Measurements from ENCODE around the gene TUBB1.

Gene TUBB1

DNA sequence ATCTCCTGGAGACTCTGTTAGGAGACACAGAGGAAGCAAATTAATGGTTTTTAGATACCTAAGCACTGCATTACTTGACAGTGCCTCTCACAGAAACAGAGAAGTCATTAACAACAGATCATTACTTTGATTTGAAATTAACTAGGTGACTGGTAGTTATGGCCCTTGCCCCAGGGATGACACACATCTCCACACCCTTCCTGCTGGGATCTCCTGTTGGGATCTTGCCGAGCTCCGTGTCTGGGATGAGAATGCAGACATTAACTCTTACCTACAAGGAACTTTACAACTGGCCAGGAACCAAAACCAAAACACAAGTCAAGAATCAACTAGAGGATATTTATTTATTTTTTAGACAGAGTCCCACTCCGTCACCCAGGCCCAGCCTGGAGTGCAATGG is 25.6 kb downstream of the TUBB1 start:
- H3K4me1 ChIP-seq (ENCODE audit: control insufficient read depth, insufficient read depth, low read length), result peaks cover 15% of the 10 kb centered on the region
- H3K9ac ChIP-seq (ENCODE audit: low read length in 2 of 2), result no peak overlapping the region
- H3K27ac ChIP-seq (ENCODE audit: low read length), result no peak overlapping the region
- H3K36me3 ChIP-seq (ENCODE audit: control insufficient read depth in 2 of 2, insufficient read depth in 2 of 2, low read length in 2 of 2), result no peaks in the 10 kb centered on the region
- H3K4me3 ChIP-seq (ENCODE audit: low read length in 2 of 2), result no peak overlapping the region
- no peaks in the 10 kb centered on the region for H3K27me3 ChIP-seq (ENCODE audit: control insufficient read depth in 1 of 2, insufficient read depth in 2 of 2, low read length in 2 of 2)
- H3K9me3 ChIP-seq (ENCODE audit: control insufficient read depth in 2 of 2, low read length in 2 of 2), result no peaks in the 10 kb centered on the region

DNA sequence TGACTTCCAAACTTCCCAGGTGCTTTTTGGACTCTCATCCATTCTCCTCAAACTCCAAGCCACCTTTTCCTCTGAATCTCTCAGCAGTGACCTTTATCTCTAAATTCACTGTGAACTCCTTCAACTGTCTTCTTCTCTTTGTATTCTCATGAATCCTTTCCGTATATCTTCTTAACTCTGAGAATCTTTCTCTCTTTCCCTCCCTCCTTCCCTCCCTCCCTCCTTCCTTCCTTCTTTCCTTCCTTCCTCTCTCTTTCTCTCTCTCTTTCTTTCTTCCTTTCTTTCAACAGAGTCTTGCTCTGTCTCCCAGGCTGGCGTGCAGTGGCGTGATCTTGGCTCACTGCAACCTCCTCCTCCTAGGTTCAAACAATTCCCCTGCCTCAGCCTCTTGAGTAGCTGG is 27.6 kb downstream of the TUBB1 start:
- Histone ChIP-seq H3K9ac (ENCODE audit: low read length in 2 of 2) (no peak overlapping the region), H3K27me3 (ENCODE audit: control insufficient read depth in 1 of 2, insufficient read depth in 2 of 2, low read length in 2 of 2) (peaks cover 3 to 4% of the 10 kb centered on the region in 2 donors), H3K9me3 (ENCODE audit: control insufficient read depth in 2 of 2, low read length in 2 of 2) (no peaks in the 10 kb centered on the region), H3K27ac (ENCODE audit: low read length) (no peak overlapping the region), H3K36me3 (ENCODE audit: control insufficient read depth in 2 of 2, insufficient read depth in 2 of 2, low read length in 2 of 2) (no peaks in the 10 kb centered on the region), H3K4me1 (ENCODE audit: control insufficient read depth, insufficient read depth, low read length) (peaks cover 8% of the 10 kb centered on the region), H3K4me3 (ENCODE audit: low read length in 2 of 2) (no peak overlapping the region)

GRCh38 chr20:59047938-59048680 is 28.9 kb downstream of the TUBB1 start:
- H3K27me3 ChIP-seq (ENCODE audit: control insufficient read depth in 1 of 2, insufficient read depth in 2 of 2, low read length in 2 of 2), result peaks cover 3 to 4% of the 10 kb centered on the region in 2 donors
- peaks cover 3% of the 10 kb centered on the region for H3K4me1 ChIP-seq (ENCODE audit: control insufficient read depth, insufficient read depth, low read length)
- H3K9me3 ChIP-seq (ENCODE audit: control insufficient read depth in 2 of 2, low read length in 2 of 2), result no peaks in the 10 kb centered on the region
- no peak overlapping the region for H3K9ac ChIP-seq (ENCODE audit: low read length in 2 of 2)
- no peak overlapping the region for H3K27ac ChIP-seq (ENCODE audit: low read length)
- no peaks in the 10 kb centered on the region for H3K36me3 ChIP-seq (ENCODE audit: control insufficient read depth in 2 of 2, insufficient read depth in 2 of 2, low read length in 2 of 2)
- no peak overlapping the region for H3K4me3 ChIP-seq (ENCODE audit: low read length in 2 of 2)

GRCh38 chr20:59048681-59049030 is 29.4 kb downstream of the TUBB1 start:
- no peaks in the 10 kb centered on the region for H3K4me1 ChIP-seq (ENCODE audit: control insufficient read depth, insufficient read depth, low read length)
- no peak overlapping the region for H3K27ac ChIP-seq (ENCODE audit: low read length)
- no peaks in the 10 kb centered on the region for H3K9me3 ChIP-seq (ENCODE audit: control insufficient read depth in 2 of 2, low read length in 2 of 2)
- peaks cover 3 to 4% of the 10 kb centered on the region in 2 donors for H3K27me3 ChIP-seq (ENCODE audit: control insufficient read depth in 1 of 2, insufficient read depth in 2 of 2, low read length in 2 of 2)
- no peak overlapping the region for H3K4me3 ChIP-seq (ENCODE audit: low read length in 2 of 2)
- no peak overlapping the region for H3K9ac ChIP-seq (ENCODE audit: low read length in 2 of 2)
- H3K36me3 ChIP-seq (ENCODE audit: control insufficient read depth in 2 of 2, insufficient read depth in 2 of 2, low read length in 2 of 2), result no peaks in the 10 kb centered on the region

DNA sequence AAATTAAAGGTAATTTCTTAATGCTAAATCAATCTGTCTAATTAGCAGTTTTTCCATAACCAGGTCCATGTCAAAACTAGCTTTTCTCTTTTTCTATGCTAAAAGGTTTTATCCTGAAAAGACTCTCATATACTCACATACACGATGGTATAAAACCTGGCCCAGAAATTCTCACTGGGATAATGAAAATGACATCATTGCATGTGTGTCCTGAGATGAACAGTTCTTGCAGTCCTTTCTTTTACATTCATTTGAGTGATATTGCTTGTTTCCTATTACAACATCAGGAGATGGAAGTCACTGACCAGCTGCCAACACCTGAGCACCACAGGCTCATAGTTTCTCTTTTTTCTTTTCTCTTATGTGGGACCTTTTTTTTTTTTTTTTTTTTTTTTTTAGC is 31.2 kb downstream of the TUBB1 start:
- no peaks in the 10 kb centered on the region for H3K4me1 ChIP-seq (ENCODE audit: control insufficient read depth, insufficient read depth, low read length)
- peaks cover 3 to 4% of the 10 kb centered on the region in 2 donors for H3K27me3 ChIP-seq (ENCODE audit: control insufficient read depth in 1 of 2, insufficient read depth in 2 of 2, low read length in 2 of 2)
- H3K9me3 ChIP-seq (ENCODE audit: control insufficient read depth in 2 of 2, low read length in 2 of 2), result no peaks in the 10 kb centered on the region
- H3K4me3 ChIP-seq (ENCODE audit: low read length in 2 of 2), result no peak overlapping the region
- H3K27ac ChIP-seq (ENCODE audit: low read length), result no peak overlapping the region
- no peaks in the 10 kb centered on the region for H3K36me3 ChIP-seq (ENCODE audit: control insufficient read depth in 2 of 2, insufficient read depth in 2 of 2, low read length in 2 of 2)
- H3K9ac ChIP-seq (ENCODE audit: low read length in 2 of 2), result no peak overlapping the region

- no peaks in the 10 kb centered on the region for H3K9me3 ChIP-seq (ENCODE audit: control insufficient read depth in 2 of 2, low read length in 2 of 2)
- no peak overlapping the region for H3K4me3 ChIP-seq (ENCODE audit: low read length in 2 of 2)
- no peaks in the 10 kb centered on the region for H3K36me3 ChIP-seq (ENCODE audit: control insufficient read depth in 2 of 2, insufficient read depth in 2 of 2, low read length in 2 of 2)
- H3K27ac ChIP-seq (ENCODE audit: low read length), result no peak overlapping the region
- no peaks in the 10 kb centered on the region for H3K4me1 ChIP-seq (ENCODE audit: control insufficient read depth, insufficient read depth, low read length)
- H3K27me3 ChIP-seq (ENCODE audit: control insufficient read depth in 1 of 2, insufficient read depth in 2 of 2, low read length in 2 of 2), result peaks cover 3 to 4% of the 10 kb centered on the region in 2 donors
- H3K9ac ChIP-seq (ENCODE audit: low read length in 2 of 2), result no peak overlapping the region
Measured at GRCh38 chr20:59051666-59052185, 32.5 kb downstream of the TUBB1 start.

- H3K9me3 ChIP-seq (ENCODE audit: control insufficient read depth in 2 of 2, low read length in 2 of 2), result no peaks in the 10 kb centered on the region
- H3K27me3 ChIP-seq (ENCODE audit: control insufficient read depth in 1 of 2, insufficient read depth in 2 of 2, low read length in 2 of 2), result peaks cover 3 to 4% of the 10 kb centered on the region in 2 donors
- no peaks in the 10 kb centered on the region for H3K4me1 ChIP-seq (ENCODE audit: control insufficient read depth, insufficient read depth, low read length)
- no peaks in the 10 kb centered on the region for H3K36me3 ChIP-seq (ENCODE audit: control insufficient read depth in 2 of 2, insufficient read depth in 2 of 2, low read length in 2 of 2)
- H3K9ac ChIP-seq (ENCODE audit: low read length in 2 of 2), result no peak overlapping the region
- no peak overlapping the region for H3K27ac ChIP-seq (ENCODE audit: low read length)
- H3K4me3 ChIP-seq (ENCODE audit: low read length in 2 of 2), result no peak overlapping the region
Measured at GRCh38 chr20:59055302-59055701, 36.1 kb downstream of the TUBB1 start.

DNA sequence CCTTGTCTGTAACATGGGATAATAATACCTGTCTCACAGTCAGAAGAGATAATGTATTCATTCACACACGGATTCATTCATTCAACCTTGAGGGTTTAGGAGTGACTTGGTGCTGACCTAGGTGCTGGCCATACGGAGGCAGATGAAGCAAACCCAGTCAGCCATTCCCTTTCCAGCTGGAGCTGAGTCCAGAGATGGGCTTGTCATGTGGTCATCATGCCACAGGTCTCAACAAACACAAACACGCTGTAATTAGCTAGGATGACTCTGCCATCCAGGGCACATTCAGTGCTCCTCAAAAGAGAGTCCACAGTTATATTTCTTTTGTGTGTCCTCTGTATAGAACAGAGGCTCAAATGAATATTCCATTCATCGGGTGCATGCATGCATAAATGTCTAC is 42.9 kb downstream of the TUBB1 start:
- no peak overlapping the region for H3K9ac ChIP-seq (ENCODE audit: low read length in 2 of 2)
- no peaks in the 10 kb centered on the region for H3K36me3 ChIP-seq (ENCODE audit: control insufficient read depth in 2 of 2, insufficient read depth in 2 of 2, low read length in 2 of 2)
- H3K4me1 ChIP-seq (ENCODE audit: control insufficient read depth, insufficient read depth, low read length), result peaks cover 7% of the 10 kb centered on the region
- no peak overlapping the region for H3K4me3 ChIP-seq (ENCODE audit: low read length in 2 of 2)
- H3K27me3 ChIP-seq (ENCODE audit: control insufficient read depth in 1 of 2, insufficient read depth in 2 of 2, low read length in 2 of 2), result no peaks in the 10 kb centered on the region
- no peak overlapping the region for H3K27ac ChIP-seq (ENCODE audit: low read length)
- H3K9me3 ChIP-seq (ENCODE audit: control insufficient read depth in 2 of 2, low read length in 2 of 2), result no peaks in the 10 kb centered on the region

- no peaks in the 10 kb centered on the region for H3K36me3 ChIP-seq (ENCODE audit: control insufficient read depth in 2 of 2, insufficient read depth in 2 of 2, low read length in 2 of 2)
- no peaks in the 10 kb centered on the region for H3K27me3 ChIP-seq (ENCODE audit: control insufficient read depth in 1 of 2, insufficient read depth in 2 of 2, low read length in 2 of 2)
- no peaks in the 10 kb centered on the region for H3K9me3 ChIP-seq (ENCODE audit: control insufficient read depth in 2 of 2, low read length in 2 of 2)
- H3K9ac ChIP-seq (ENCODE audit: low read length in 2 of 2), result peak overlapping the region; percentile 29 to 37
- H3K4me3 ChIP-seq (ENCODE audit: low read length in 2 of 2), result peak overlapping the region; percentile 43 to 52
- H3K4me1 ChIP-seq (ENCODE audit: control insufficient read depth, insufficient read depth, low read length), result peaks cover 7% of the 10 kb centered on the region
- H3K27ac ChIP-seq (ENCODE audit: low read length), result no peak overlapping the region
Measured at GRCh38 chr20:59063358-59064213, 44.4 kb downstream of the TUBB1 start.

- Histone ChIP-seq H3K27me3 (ENCODE audit: control insufficient read depth in 1 of 2, insufficient read depth in 2 of 2, low read length in 2 of 2) (no peaks in the 10 kb centered on the region), H3K4me1 (ENCODE audit: control insufficient read depth, insufficient read depth, low read length) (peaks cover 7% of the 10 kb centered on the region), H3K9ac (ENCODE audit: low read length in 2 of 2) (peak overlapping the region in 1 of 2 donors; percentile 22), H3K9me3 (ENCODE audit: control insufficient read depth in 2 of 2, low read length in 2 of 2) (no peaks in the 10 kb centered on the region), H3K27ac (ENCODE audit: low read length) (no peak overlapping the region), H3K36me3 (ENCODE audit: control insufficient read depth in 2 of 2, insufficient read depth in 2 of 2, low read length in 2 of 2) (no peaks in the 10 kb centered on the region), H3K4me3 (ENCODE audit: low read length in 2 of 2) (peak overlapping the region; percentile 40 to 43)
Measured at GRCh38 chr20:59064214-59064722, 45.0 kb downstream of the TUBB1 start.
